HG03097 (cell line): ENCODE measurements around the gene PLAAT1.

Source experiments
- ATAC-seq: cut with Tn5 transposase; IDR thresholded peaks from one replicate; pipeline ENCODE4 v1.9.1; 2021; ENCODE audit not compliant: unreplicated experiment, low FRiP score

Gene PLAAT1

GRCh38 chr3:193250492-193250891 is 9.5 kb downstream of the PLAAT1 start:
- ATAC-seq: no peak

GRCh38 chr3:193253986-193254660 is 13.1 kb downstream of the PLAAT1 start:
- no peak for ATAC-seq

GRCh38 chr3:193261970-193262369 is 20.9 kb downstream of the PLAAT1 start:
- ATAC-seq: no peak

GRCh38 chr3:193262707-193263106 is 21.7 kb downstream of the PLAAT1 start:
- no peak for ATAC-seq

GRCh38 chr3:193269343-193270028 is 28.5 kb downstream of the PLAAT1 start:
- ATAC-seq: no peak

GRCh38 chr3:193270451-193270850 is 29.4 kb downstream of the PLAAT1 start:
- ATAC-seq: no peak

- ATAC-seq: no peak
Observed at GRCh38 chr3:193271101-193271840, 30.2 kb downstream of the PLAAT1 start.

GRCh38 chr3:193292386-193292785 is 51.4 kb downstream of the PLAAT1 start:
- no peak for ATAC-seq

GRCh38 chr3:193295985-193296384 is 55.0 kb downstream of the PLAAT1 start:
- no peak for ATAC-seq

- ATAC-seq: no peak
Observed at GRCh38 chr3:193297421-193297820, 56.4 kb downstream of the PLAAT1 start.

- no peak for ATAC-seq
Observed at GRCh38 chr3:193301433-193301832, 60.4 kb downstream of the PLAAT1 start.

- no peak for ATAC-seq
Observed at GRCh38 chr3:193305356-193305755, 64.3 kb downstream of the PLAAT1 start.

GRCh38 chr3:193310914-193311723 is 70.1 kb downstream of the PLAAT1 start:
- no peak for ATAC-seq

GRCh38 chr3:193313061-193313958 is 72.3 kb downstream of the PLAAT1 start:
- no peak for ATAC-seq

- ATAC-seq: no peak
Observed at GRCh38 chr3:193314161-193314560, 73.1 kb downstream of the PLAAT1 start.

- ATAC-seq: no peak
Observed at GRCh38 chr3:193317682-193318300, 76.8 kb downstream of the PLAAT1 start.
